GM19324 (cell line): ENCODE results near the gene SHB.

Source experiments
- ATAC-seq: cut with Tn5 transposase; IDR thresholded peaks from one replicate; pipeline ENCODE4 v1.9.1; 2021; ENCODE audit warnings: mild to moderate bottlenecking, moderate library complexity; ENCODE audit not compliant: unreplicated experiment, low FRiP score

The SHB gene

DNA sequence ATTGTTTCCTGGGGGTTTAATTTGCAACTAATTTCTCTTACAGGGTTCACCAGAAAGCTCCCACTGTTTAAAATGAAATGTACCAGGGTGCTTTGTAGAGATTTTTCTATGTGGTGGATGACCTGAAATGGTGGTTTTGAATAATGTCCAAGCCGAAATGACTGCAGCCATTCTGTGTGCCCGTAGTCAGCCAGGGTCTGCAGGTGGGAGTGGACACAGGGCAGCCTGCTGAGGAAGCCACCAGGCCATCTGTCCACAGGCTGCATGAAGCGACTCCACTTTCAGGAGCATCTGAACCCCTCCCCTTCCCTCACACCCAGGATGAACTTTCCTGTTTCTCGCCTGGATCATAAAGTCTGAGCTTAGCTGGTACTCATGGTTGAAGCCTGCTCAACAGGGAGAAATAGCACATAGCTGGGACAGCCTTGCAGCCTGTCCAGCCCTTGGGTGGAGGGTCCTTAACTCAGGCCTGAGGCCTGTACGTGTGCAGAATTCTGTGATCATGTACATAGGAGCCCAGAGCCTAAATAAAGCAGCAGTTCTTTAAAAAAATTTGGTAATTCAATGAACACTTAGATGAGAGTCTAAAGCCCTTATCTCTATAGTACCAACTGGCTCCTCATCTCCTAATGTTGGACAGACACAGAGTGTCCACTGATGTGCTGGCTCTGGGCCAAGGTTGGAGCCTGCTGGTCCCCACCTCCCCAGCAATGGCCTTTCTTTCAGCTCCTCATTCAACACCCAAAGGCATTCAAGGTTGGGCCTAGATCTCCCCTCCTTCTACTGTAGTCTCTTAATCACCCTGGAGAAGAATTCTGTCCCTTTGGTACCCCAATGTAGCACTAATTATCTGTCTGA, 72.8 kb downstream of the SHB start:
- ATAC-seq, result no peak

DNA sequence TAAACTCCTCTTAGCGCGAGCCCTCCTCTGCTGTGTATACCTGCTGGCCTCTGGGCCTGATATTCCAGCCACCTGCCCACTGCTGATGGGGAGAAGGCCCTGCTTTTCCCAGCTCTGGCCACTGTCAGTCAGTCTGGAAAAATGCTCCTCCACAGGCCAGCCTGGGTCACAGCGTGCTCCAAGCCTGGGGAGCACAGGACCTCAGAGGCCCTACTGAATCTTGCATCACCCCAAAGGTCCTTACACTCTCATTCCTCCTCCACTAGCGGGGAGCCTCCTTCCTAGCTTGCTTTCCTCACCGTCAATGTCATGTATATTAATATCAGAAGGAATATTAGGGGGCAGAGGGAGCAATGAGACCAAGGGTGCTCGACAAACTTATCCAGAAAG, 73.7 kb downstream of the SHB start:
- ATAC-seq, result peak; percentile 6

DNA sequence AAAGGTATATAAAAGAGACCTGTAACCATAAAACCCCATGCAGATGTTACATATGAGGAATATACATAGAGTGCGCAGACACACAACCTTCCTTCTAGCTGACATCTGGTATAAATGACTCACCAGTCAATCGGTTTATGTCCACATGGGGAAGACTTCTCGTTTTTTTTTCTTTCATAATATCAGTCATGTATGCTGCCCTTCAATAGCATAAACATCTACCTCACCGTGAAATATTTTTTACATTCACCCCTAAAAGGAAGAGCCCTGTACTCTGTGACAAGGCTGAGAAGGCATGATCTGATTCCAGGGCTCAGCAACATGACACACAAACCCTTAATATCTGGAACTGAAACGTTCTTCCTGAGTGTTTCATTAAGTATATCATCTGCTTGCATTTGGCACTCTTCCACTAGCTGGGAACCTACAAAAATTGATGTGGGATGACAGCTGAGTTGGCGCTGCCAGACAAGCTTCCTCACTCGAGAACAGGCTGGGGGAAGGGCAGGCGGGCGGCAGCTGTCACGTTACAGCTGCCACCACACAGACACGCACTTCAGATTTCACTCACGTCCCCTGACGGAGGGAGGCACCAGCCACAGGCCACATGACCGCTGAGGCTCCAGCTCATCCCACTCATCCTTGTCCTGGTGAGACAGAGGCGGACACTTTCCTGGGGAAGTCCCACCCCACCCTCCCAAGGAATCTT, 74.2 kb downstream of the SHB start:
- ATAC-seq, result peak; percentile 59

DNA sequence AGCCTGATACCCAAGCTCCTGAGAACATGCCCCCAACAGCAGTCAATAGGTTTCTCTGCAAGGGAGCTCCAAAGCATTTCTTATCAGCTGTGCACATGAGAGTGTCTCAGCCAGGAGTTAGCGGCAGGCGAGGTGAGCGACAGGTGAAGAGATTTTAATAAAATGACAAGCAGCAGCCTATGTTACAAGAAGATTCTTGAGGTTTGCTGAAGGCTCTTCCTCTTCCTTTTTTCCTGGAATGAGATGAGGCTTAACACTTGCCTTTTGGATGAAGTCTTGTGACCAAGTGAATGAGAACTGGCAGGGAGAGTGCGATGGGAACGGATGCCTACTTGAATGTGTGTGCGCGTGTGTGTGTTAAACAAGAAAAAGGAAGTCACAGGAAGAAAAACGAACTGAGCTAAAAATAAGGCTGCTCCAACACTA, 76.1 kb downstream of the SHB start:
- no peak for ATAC-seq

DNA sequence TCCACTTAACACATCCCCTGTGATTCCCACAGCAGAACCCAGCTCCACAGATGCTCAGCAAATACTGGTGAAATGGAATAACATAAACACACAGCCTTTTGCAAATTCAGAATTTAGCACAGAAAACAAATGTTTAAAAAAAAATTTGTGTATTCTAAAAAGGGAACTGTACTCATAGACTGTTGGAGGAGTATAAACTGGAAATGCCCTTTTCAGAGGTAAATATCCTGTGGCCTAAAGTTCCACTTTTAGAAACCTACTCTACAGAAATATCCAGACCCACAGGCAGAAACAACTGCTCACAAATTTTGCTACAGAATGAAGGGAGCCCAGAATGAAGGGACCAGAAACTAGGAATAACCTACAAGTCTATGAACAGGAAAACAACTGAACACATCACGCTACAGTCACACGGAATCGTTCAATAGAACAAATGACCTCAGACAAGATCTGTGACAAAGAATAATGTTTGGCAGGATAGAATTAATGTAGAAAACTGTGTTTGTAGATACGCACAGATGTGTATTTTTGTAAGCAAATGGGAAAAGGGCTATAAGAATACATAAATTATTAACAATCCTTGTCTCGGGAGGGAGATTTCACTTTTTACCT, 78.5 kb downstream of the SHB start:
- ATAC-seq, result no peak

DNA sequence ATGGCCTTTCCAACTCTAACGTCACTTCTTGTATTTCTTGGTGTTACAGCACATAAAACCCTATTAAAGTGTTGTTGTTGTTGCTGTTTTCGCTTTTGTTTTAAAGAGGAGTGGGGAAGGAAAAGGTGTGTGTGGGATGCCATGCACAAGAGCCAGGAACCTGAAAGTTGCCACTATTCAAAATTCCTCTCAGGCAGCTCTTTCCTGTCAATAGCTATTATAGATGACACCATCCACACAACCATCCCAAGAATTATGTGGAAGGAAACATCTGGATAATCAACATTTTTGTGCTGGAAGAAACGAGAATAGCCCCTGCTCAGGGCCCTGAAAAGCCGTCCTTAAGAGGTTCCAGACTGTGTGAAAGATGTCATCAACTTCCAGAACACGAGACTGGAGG, 79.3 kb downstream of the SHB start:
- no peak for ATAC-seq

DNA sequence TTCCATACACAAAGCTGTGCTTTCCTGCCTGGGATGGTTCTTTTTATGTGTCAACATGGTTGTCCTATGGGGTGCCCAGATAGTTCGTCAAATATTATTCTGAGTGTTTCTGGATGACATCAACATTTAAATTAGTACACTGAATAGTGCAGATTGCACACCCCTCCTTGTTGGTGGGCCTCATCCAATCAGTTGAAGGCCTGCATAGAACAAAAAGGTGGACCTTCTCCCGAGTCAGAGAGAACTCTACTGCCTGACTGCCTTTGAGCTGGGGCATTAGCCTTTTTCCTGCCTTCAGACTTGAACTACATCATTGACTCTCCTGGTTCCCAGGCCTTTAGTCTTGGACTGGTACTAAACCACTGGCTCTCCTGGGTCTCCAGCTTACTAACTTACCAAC, 80.4 kb downstream of the SHB start:
- ATAC-seq, result no peak

DNA sequence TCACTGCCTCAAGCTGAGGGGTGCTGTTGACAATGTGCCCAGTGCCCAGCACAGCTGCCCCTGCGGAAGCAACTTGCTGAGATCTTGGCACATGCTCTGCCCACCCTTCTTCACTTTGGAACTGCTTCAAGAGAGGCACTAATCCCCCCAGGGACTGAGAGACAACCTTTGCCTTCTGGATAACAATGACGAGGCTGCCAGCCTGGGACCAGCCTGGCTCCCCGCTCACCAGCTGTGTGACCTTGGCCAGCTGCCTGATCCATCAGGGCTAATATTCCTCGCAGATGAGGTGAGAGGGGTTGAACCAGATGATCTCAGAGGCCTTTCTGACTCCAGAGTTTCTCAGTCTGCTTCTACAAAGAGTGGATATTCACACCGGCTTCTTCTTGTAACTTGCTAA, 81.0 kb downstream of the SHB start:
- ATAC-seq, result no peak

DNA sequence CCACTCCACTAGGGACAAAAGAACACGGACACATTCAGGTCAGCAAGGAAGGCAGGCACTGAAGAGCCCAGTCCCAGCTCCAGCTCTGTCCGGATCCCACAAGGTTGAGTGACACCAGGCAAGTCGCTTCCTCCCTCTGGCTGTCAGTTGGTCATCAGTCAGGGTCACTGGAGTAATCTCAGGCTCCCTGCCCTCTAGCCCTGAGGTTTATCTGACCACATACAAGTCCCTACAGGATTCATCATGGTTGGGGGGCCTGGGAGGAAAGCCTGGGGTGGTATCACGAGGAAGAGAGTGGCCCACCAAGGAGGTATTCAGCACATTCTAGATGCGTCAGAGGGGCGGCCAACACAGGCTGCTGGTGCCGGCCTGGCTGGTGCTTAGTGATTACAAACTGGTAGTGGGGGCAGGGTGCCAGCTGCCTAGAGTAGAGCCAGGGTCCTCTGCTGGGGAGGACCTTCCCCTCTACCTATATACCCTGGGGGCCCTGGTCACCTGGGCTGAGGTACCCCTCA, 81.5 kb downstream of the SHB start:
- no peak for ATAC-seq

DNA sequence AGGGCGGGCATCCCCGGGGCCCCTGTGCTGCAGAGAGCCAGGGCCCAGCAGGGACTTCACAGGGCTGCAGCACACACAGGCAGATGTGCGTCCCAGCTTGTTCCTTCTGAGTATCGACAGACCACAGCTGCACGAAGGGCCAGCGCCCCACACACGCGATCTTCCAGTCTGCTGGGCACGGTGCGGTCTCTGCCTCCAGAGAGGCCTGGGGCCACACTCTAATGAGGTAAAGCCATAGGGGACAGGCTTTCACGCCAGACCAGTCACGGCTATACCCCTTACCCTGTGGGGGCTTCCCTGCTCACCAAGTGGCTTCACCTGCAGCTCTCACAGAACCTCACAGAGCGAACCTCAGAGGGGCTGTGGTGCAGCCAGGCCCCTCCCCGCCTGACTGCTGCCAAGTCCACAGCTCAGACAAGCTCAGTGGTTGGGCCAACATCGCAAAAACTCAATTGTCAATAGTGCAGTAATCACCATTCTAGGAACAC, 82.2 kb downstream of the SHB start:
- no peak for ATAC-seq

DNA sequence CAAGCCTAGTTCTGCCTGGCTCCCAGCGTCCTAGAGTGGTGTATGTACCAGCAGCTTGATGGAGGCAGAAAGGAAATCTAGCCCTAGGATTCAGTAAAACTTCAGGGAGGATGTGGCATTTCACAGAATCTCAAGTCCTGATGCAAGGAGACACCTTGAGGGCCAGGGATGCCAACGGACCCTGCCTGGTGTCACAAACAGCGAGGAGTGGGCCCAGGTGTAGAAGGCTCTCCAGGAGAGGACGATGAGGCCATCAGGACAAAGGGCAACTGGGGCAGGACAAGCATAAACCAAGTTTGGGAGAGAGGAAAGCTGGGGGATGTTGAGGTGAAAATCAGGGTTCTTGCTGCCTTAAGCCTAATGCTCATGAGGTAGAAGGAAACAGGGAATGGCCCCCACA, 83.0 kb downstream of the SHB start:
- no peak for ATAC-seq

DNA sequence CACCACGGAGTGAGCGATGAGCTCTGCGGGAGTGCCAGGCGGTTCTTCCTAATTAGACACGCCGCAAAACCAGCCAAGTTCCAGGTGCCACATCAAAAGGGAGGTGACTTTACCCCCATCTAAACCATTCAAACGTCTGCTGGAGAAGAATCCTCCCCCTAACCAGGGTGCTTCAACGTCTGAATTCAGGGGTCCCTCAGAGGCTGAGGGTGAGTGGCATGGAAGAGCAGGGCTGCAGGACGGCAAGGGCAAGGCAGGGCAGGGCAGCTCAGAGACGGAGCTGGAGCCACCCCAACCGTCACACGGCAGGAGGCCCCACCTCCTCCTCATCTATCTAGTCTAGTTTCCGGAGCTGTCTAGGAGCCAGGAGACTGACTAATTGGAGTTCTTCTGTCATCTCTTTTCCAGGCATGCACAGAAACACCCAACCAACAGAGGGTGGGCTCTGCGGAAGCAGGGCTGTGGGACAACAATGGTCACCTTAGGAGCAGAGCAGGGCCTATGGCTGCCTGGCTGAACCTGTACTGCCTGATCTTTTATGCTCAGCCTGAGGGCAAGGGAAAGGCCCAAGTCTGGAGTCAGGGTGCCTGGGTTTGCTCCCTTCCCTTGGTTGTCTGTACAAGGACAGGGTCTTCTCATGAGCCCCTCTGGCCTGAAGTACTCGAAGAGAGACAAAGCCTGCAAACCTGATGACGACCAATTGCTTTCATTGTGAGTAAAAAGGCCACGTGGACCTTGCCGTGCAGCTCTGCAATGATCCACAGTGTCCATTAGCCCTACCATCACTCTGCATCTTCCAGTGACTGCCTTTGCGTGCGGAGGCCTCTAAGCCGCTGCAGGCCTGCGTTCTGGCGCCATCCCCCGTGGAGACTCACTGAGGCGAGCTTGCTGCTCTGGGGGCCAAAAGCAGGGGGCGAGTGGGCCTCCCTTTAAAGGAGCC, 84.1 kb downstream of the SHB start:
- no peak for ATAC-seq

DNA sequence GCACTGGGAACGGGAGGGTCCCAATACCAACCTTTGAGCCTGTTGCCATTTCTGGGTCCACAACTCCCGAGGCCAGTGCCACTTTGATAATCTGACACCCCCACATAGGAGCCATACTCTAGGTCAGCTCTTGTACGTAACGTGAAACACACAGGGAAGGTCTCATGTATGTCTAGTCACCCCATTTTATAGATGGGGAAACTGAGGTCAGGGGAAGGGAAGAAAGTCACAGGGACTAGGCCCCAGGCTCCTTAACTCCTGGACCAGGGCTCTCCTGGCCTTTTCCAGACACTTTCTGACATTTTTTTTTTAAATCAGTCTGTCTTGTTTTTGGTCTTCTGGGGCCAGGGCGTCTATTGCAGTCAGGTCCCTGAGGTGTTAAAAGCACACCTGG, 84.8 kb downstream of the SHB start:
- no peak for ATAC-seq

DNA sequence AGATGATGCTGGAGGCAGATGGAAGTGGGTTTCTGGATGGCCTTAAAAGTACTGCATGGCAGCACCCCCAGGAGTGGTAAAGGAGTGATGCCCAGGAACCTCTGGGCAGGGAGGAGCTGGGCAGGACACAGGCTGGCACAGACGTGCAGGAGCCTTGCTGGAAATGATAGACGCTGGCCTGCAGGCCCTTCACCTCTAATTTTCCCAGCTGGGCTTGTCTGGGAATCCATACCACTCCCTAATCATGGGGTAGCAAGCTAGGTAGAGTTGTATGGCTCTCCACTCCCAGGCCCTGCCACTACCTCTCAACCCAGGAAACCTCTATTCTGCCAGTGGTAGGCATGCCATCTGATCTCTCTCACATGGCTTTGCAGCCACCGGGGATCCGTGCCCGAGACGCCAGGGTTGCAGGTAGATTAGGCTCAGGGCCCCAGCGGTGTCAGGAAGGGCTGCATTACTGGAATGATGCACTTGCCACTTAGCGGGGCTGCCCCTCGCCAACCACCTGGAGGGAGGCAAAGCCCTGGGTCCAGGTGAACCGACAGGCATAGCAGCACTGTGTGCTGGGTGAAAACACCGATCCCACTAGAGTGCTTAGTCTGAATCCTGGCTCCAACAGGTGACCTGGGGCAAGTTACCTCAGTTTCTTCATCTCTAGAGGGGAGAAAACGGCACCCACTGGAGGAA, 85.5 kb downstream of the SHB start:
- ATAC-seq, result no peak

DNA sequence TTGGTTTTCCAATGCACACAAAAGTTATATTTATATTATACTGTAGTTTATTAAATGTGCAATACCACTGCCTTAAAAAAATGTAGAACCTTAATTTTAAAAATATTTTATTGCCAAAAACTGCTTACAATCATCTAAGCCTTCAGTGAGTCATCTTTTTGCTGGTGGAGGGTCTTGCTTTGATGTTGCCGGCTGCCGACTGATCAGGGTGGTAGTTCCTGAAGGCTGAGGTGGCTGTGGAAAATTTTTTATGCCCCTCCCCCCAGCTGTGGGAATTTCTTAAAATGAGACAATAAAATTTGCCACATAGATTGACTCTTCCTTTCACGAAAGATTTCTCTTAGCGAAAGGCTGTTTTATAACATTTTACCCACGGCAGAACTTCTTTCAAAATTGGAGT, 89.2 kb downstream of the SHB start:
- no peak for ATAC-seq

DNA sequence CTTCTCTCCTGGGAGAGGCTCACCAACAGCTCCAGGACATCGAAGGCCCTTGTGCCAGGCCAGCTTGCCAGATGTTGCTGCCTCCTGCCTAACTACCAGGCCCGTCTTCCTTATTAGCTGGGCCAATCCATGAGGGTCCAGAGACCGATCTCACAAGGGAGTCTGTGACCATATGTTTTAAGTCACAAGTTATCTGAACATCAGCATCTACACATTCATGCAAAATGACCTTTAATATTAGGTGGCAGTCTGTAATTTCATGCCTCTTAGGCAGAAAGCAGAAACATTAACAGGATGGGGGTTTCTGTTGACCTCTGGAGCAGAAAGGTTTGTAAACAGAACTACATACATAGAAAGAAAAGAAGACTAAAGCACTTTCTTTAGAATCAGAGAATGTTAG, 90.0 kb downstream of the SHB start:
- no peak for ATAC-seq

DNA sequence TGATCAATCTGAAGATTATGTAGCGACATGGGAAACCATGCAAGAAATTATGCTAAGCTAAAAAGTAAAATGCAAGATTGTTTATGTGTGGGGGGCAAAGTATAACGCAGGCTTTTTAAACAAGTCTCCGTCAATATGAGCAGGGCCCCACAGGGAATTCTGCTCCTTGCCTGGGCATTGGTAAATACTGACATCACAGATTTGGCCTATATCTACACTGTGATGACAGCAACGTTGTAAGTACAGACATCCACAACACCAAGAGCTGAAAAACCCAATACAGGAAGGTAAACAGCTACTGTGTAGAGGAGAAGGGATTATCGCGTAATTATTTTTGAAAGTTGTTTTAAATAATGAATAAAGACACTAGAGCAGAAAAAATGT, 90.6 kb downstream of the SHB start:
- no peak for ATAC-seq

DNA sequence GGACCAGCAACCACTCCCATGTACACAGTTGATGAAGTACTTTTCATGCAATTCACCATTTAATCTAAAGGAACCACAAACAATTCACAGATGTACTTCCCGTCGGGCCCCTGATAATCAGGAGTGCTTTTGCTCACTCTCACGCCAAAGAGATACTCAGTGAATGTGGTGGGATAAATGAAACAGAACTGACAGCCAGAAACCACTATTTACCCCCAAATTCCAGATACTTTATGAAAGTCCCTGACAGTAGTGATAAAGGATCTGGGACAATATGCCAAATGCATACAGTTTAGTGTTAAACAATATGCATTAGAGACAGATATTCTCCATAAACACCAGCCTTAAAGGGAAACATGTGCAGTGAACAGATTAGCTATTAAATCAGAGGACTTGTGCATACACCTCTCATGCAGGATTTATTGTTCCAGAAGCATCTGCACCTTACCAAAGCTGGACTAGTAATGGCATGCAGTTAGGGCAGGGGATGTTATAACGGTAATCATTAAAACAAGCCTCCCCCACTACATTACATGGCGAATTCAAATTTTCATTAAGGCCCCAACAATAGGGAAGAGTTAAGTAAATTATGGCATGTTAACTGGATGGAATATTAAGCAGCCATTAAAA, 91.1 kb downstream of the SHB start:
- no peak for ATAC-seq
